SK-N-SH (cell line): ENCODE measurements around the gene GPX1. TPM values are rescaled to one million over a fixed set of nuclear protein-coding genes. Genes with fewer than 3 reads are reported as not detected.

Experiments used
- CTCF ChIA-PET: fragments of 300-600, 350-600 bp; formaldehyde crosslinking; extraction: SDS; loops from one replicate; lab custom pipeline; 2021; lab: Yijun Ruan, JAX
- POLR2A ChIA-PET: fragments of 350-600 bp; sonication (Branson Sonifier 250); formaldehyde crosslinking; extraction: SDS; loops from one replicate; lab custom pipeline; 2020; ENCODE audit warnings: antibody characterized with exemption, inconsistent platforms; lab: Yijun Ruan, JAX
- DNase-seq: peaks from one replicate; pipeline ENCODE4 v3.0.0; 2012
- H2AFZ ChIP-seq: fragments of 200-600 bp; sonication (generic); 2 replicates; pipeline ENCODE4 v1.8.1; 2016; ENCODE audit warnings: antibody characterized with exemption, mild to moderate bottlenecking, low read depth
- H3F3A ChIP-seq: fragments of 200-600 bp; sonication (generic); replicated peaks from 2 replicates; pipeline ENCODE3; 2016; ENCODE audit warnings: antibody characterized with exemption, mild to moderate bottlenecking; ENCODE audit not compliant: insufficient read depth
- H3K27ac ChIP-seq, 2 experiments: fragments of 200-500 bp in 1 of 2; fragments of 200-600 bp in 1 of 2; sonication (Bioruptor generic) in 1 of 2; sonication (generic), shearing (Covaris generic) in 1 of 2; 2 replicates each; pipeline versions ENCODE4 v1.5.1 to v1.6.1; 2014 to 2016; ENCODE audit warnings: low read depth in 2 of 2, inconsistent platforms in 1 of 2, low read length in 1 of 2, mild to moderate bottlenecking in 1 of 2, mixed read lengths in 1 of 2
- H3K27me3 ChIP-seq: fragments of 200-600 bp; sonication (generic), shearing (Covaris generic); 2 replicates; pipeline ENCODE4 v1.6.1; 2016; ENCODE audit warnings: mixed run types; ENCODE audit not compliant: insufficient read depth
- H3K36me3 ChIP-seq, 2 experiments: fragments of 200-500 bp in 1 of 2; fragments of 200-600 bp in 1 of 2; sonication (Bioruptor generic) in 1 of 2; sonication (generic) in 1 of 2; replicated peaks in 1 of 2; 2 replicates each; pipeline versions ENCODE3 to v1.5.1; 2014 to 2016; ENCODE audit warnings: low read length in 1 of 2, mild to moderate bottlenecking in 1 of 2; ENCODE audit not compliant: insufficient read depth in 2 of 2, control insufficient read depth in 1 of 2
- H3K4me1 ChIP-seq, 2 experiments: fragments of 200-500 bp in 1 of 2; fragments of 200-600 bp in 1 of 2; sonication (Bioruptor generic) in 1 of 2; sonication (generic), shearing (Covaris generic) in 1 of 2; 2 replicates each; pipeline versions ENCODE4 v1.5.1 to v1.6.1; 2014 to 2016; ENCODE audit warnings: low read depth in 1 of 2, low read length in 1 of 2, mixed run types in 1 of 2; ENCODE audit not compliant: insufficient read depth in 2 of 2, control insufficient read depth in 1 of 2
- H3K4me2 ChIP-seq: fragments of 200-600 bp; sonication (generic), shearing (Covaris generic); 2 replicates; pipeline ENCODE4 v1.6.1; 2017; ENCODE audit warnings: mixed run types
- H3K4me3 ChIP-seq, 2 experiments: fragments of 200-500 bp in 1 of 2; fragments of 200-600 bp in 1 of 2; sonication (Bioruptor generic) in 1 of 2; sonication (generic), shearing (Covaris generic) in 1 of 2; 2 replicates each; pipeline versions ENCODE4 v1.5.1 to v1.8.1; 2014 to 2016; ENCODE audit warnings: low read depth in 2 of 2, inconsistent platforms in 1 of 2, low read length in 1 of 2, mild to moderate bottlenecking in 1 of 2, mixed read lengths in 1 of 2, moderate library complexity in 1 of 2
- H3K79me2 ChIP-seq: fragments of 200-600 bp; sonication (generic); 2 replicates; pipeline ENCODE4 v1.8.1; 2017; ENCODE audit warnings: mild to moderate bottlenecking; ENCODE audit not compliant: insufficient read depth
- H3K9ac ChIP-seq: fragments of 200-600 bp; sonication (generic); 2 replicates; pipeline ENCODE4 v1.6.1; 2017; ENCODE audit warnings: mixed run types
- H3K9me2 ChIP-seq: fragments of 200-600 bp; sonication (generic); 2 replicates; pipeline ENCODE4 v1.6.1; 2017; ENCODE audit warnings: mixed run types
- H3K9me3 ChIP-seq: fragments of 200-600 bp; sonication (generic); 2 replicates; pipeline ENCODE4 v1.6.1; 2017; ENCODE audit warnings: mixed run types, mild to moderate bottlenecking, moderate library complexity
- H4K20me1 ChIP-seq: fragments of 200-600 bp; sonication (generic); 2 replicates; pipeline ENCODE4 v1.6.1; 2017; ENCODE audit warnings: mild to moderate bottlenecking, mixed run types; ENCODE audit not compliant: insufficient read depth
- ELF1 ChIP-seq: IDR thresholded peaks from 2 replicates; pipeline ENCODE4 v1.4.0; 2012
- EZH2phosphoT487 ChIP-seq: fragments of 200-600 bp; sonication (generic); IDR thresholded peaks from 2 replicates; pipeline ENCODE4 v1.6.1; 2017; ENCODE audit warnings: low read depth, mixed run types, mild to moderate bottlenecking, antibody characterized with exemption, moderate library complexity, borderline replicate concordance
- FOXJ3 ChIP-seq: sonication (generic); formaldehyde crosslinking; IDR thresholded peaks from 2 replicates; pipeline ENCODE4 v1.5.1; 2020; ENCODE audit warnings: mild to moderate bottlenecking, missing genetic modification reagents
- GATA2 ChIP-seq: sonication (generic); formaldehyde crosslinking; IDR thresholded peaks from 2 replicates; pipeline ENCODE4 v1.5.0; 2020; ENCODE audit warnings: mild to moderate bottlenecking, missing genetic modification reagents
- IRF3 ChIP-seq: fragments of 150-350 bp; IDR thresholded peaks from 2 replicates; pipeline ENCODE4 v1.6.1; 2016; ENCODE audit warnings: mild to moderate bottlenecking, low read depth, low read length
- MXI1 ChIP-seq: IDR thresholded peaks from 2 replicates; pipeline ENCODE4 v1.6.1; 2012; ENCODE audit warnings: mild to moderate bottlenecking, low read depth, low read length, improper control_type of control experiment
- NRF1 ChIP-seq: IDR thresholded peaks from 2 replicates; pipeline ENCODE4 v1.6.1; 2012; ENCODE audit warnings: low read depth, mild to moderate bottlenecking, low read length
- PBX3 ChIP-seq: IDR thresholded peaks from 2 replicates; pipeline ENCODE4; 2012
- REST ChIP-seq: IDR thresholded peaks from 2 replicates; pipeline ENCODE4 v1.6.1; 2012; ENCODE audit warnings: mild to moderate bottlenecking, low read depth, low read length, moderate library complexity
- RFX5 ChIP-seq: IDR thresholded peaks from 2 replicates; pipeline ENCODE4 v1.6.1; 2012; ENCODE audit warnings: mild to moderate bottlenecking, improper control_type of control experiment, low read length
- SIN3A ChIP-seq: IDR thresholded peaks from 2 replicates; pipeline ENCODE4 v1.6.1; 2012; ENCODE audit warnings: low read depth, mild to moderate bottlenecking, low read length, moderate library complexity, borderline replicate concordance
- TAF1 ChIP-seq: IDR thresholded peaks from 2 replicates; pipeline ENCODE4 v1.6.1; 2012; ENCODE audit warnings: low read depth, mild to moderate bottlenecking, low read length, moderate library complexity, borderline replicate concordance
- USF1 ChIP-seq: IDR thresholded peaks from 2 replicates; pipeline ENCODE4 v1.4.0; 2012; ENCODE audit warnings: low read depth, borderline replicate concordance
- YY1 ChIP-seq: IDR thresholded peaks from 2 replicates; pipeline ENCODE4 v1.4.0; 2012; ENCODE audit warnings: low read depth, mild to moderate bottlenecking
- WGBS: methylation state at CpG from one replicate; pipeline ENCODE4 v1.1.6; 2017; ENCODE audit warnings: low lambda C conversion rate; 5-methylcytosine and 5-hydroxymethylcytosine counted together
- polyA plus RNA-seq, 3 experiments: library from polyadenylated mRNA; depleted of rRNA; stranded (reverse); fragments of >200 nt; gene quantifications; 2 replicates each; pipeline ENCODE4 v1.2.3, GENCODE V29; 2012

GPX1 gene
- polyA plus RNA-seq, 1 of the 3 experiments (the other 2 are of a cell fraction) = 815 TPM

GRCh38 chr3:49401766-49402165 lies 43.6 kb upstream of the GPX1 start:
- POLR2A ChIA-PET = no interaction called here
- no peak overlapping the region for H3K4me3 ChIP-seq
- TF ChIP-seq ELF1 = no peak
- TF ChIP-seq, all 33 proteins: peak for 0
- Histone ChIP-seq H4K20me1 (peaks cover 100% of the 10 kb centered on the region), H3K9me2 (no peaks in the 10 kb centered on the region), H3K9me3 (no peaks in the 10 kb centered on the region), H3F3A (peaks cover 30% of the 10 kb centered on the region), H3K4me1 (no peaks in the 10 kb centered on the region; a peak in 1 of 4 replicates), H2AFZ (no peak overlapping the region), H3K79me2 (peaks cover 100% of the 10 kb centered on the region), H3K36me3 (peaks cover 0 to 27% of the 10 kb centered on the region in 2 experiments), H3K9ac (no peak overlapping the region), H3K27me3 (no peaks in the 10 kb centered on the region), H3K27ac (no peak overlapping the region), H3K4me2 (no peak overlapping the region)
- no peak for DNase-seq
- 98% methylated on average over 2 of the region's 2 CpGs for WGBS
- CTCF ChIA-PET = no interaction called here

- POLR2A ChIA-PET = interaction anchor here (2.1 kb wide), 1 partner anchor 12 kb away, joined by 6 read pairs; the partner anchor contains the start of genes RHOA and TCTA
- CTCF ChIA-PET = no interaction called here
- H3F3A ChIP-seq = peaks cover 20% of the 10 kb centered on the region
These were observed 41.3 kb upstream of the GPX1 start for GRCh38 chr3:49399461-49399860.

More at GRCh38 chr3:49399461-49399860, 41.3 kb upstream of the GPX1 start:
- no peaks in the 10 kb centered on the region for H3K9me3 ChIP-seq
- no peak overlapping the region for H3K4me2 ChIP-seq
- H3K27me3 ChIP-seq = no peaks in the 10 kb centered on the region
- H3K4me1 ChIP-seq = no peaks in the 10 kb centered on the region
- 96% methylated on average over 3 of the region's 3 CpGs for WGBS
- no peak overlapping the region for H3K9ac ChIP-seq
- H3K27ac ChIP-seq = no peak overlapping the region
- H3K79me2 ChIP-seq = peaks cover 100% of the 10 kb centered on the region
- H3K36me3 ChIP-seq = peaks cover 0 to 39% of the 10 kb centered on the region in 2 experiments
- H3K4me3 ChIP-seq = no peak overlapping the region
- no peak for TF ChIP-seq EZH2phosphoT487
- TF ChIP-seq GATA2 (CRISPR knock-in tag) = no peak
- no peak for TF ChIP-seq USF1
- TF ChIP-seq YY1 = no peak
- TF ChIP-seq PBX3 = no peak
- no peak for TF ChIP-seq SIN3A
- no peak for TF ChIP-seq FOXJ3 (CRISPR knock-in tag)
- no peak for TF ChIP-seq TAF1
- TF ChIP-seq IRF3 = no peak
- TF ChIP-seq RFX5 = no peak
- no peak for TF ChIP-seq MXI1
- no peak for TF ChIP-seq REST
- no peak for TF ChIP-seq NRF1
- H3K9me2 ChIP-seq = no peaks in the 10 kb centered on the region
- H2AFZ ChIP-seq = no peak overlapping the region
- H4K20me1 ChIP-seq = peaks cover 100% of the 10 kb centered on the region
- DNase-seq = no peak
